ENCODE data around the gene ASCC2. TPM values are rescaled to one million over a fixed set of nuclear protein-coding genes. Genes with fewer than 3 reads are reported as not detected.

Gene ASCC2
- total and polyA plus RNA-seq, 4 donors = 34.6 to 43.7 (median 38.7) TPM

DNA sequence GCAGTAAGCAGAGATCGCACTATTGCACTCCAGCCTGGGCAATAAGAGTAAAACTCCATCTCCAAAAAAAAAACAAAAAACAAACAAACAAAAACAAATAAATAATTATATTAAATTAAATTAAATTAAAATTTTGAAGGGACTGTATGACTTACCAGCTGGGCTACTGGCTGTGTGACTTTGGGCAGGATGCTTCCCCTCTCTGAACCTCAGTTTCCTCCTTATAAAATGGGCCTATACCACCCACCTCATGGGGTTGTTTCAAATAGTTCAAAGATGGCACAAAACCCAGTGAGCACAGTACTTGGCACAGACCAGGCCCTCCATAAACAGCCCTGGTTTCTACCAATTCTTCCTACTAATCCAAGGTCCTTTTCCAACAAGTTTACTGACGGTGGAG is 34.9 kb downstream of the ASCC2 start (continued):
- no peak for TF ChIP-seq NR2F2 (IDR thresholded peaks at IDR 0.05)
- TF ChIP-seq, protein P1, sequence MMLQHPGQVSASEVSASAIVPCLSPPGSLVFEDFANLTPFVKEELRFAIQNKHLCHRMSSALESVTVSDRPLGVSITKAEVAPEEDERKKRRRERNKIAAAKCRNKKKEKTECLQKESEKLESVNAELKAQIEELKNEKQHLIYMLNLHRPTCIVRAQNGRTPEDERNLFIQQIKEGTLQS (IDR thresholded peaks at IDR 0.05) = no peak
- TF ChIP-seq, protein P2, sequence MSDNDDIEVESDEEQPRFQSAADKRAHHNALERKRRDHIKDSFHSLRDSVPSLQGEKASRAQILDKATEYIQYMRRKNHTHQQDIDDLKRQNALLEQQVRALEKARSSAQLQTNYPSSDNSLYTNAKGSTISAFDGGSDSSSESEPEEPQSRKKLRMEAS (IDR thresholded peaks at IDR 0.05) = no peak
- TF ChIP-seq FOXA1 (IDR thresholded peaks at IDR 0.05) = no peak
- TF ChIP-seq JUND (IDR thresholded peaks at IDR 0.05) = no peak
- no peak for TF ChIP-seq TAF1 (conservative IDR thresholded peaks at IDR 0.05)

DNA sequence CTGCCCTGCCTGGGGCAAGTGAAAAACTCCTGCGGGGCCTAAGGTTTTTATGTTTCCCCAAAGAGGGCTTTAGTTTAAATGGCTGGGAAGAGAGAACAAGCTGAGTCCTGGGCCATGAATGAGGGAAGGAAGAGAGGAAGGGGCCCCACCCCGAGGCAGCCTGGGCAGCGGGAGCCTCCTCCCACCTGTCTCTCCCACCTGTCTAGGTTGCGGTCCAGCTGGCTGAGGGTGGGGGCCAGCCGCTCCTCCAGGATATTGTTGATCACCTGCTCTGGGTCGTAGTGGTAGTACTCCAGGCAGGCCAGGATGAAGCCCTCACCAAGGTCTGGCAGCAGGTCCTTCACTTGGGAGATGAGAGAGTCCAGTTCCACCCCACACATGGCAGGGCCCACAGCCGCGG is 36.3 kb downstream of the ASCC2 start:
- no peaks in the 10 kb centered on the region for H3K9me3 ChIP-seq (ENCODE audit: control insufficient read depth in 4 of 4, low read length in 3 of 4)
- H3K36me3 ChIP-seq (ENCODE audit: control insufficient read depth in 4 of 4, insufficient read depth in 3 of 4, low read depth in 1 of 4, low read length in 3 of 4) = peaks cover 18 to 51% (median 42%) of the 10 kb centered on the region in 4 donors
- H3K9ac ChIP-seq (ENCODE audit: low read depth in 1 of 2, low read length in 2 of 2) = no peak overlapping the region
- H3K4me1 ChIP-seq (ENCODE audit: control insufficient read depth in 4 of 4, insufficient read depth in 4 of 4, low read length in 3 of 4) = peaks cover 9 to 31% (median 20%) of the 10 kb centered on the region in 4 donors
- no peaks in the 10 kb centered on the region for H3K27me3 ChIP-seq (ENCODE audit: control insufficient read depth in 4 of 4, insufficient read depth in 4 of 4, low read length in 3 of 4)
- TF ChIP-seq SP1 (IDR thresholded peaks at IDR 0.05) (no peak), NR2F2 (IDR thresholded peaks at IDR 0.05) (no peak), FOXA1 (IDR thresholded peaks at IDR 0.05) (no peak), YY1 (IDR thresholded peaks at IDR 0.05) (no peak), RAD21 (IDR thresholded peaks at IDR 0.05) (no peak), FOXA2 (IDR thresholded peaks at IDR 0.05) (no peak), EGR1 (IDR thresholded peaks at IDR 0.05; ENCODE audit: low read depth in 2 of 2) (no peak)
- TF ChIP-seq, protein P2 (IDR thresholded peaks at IDR 0.05) = no peak
- TF ChIP-seq, protein P3, sequence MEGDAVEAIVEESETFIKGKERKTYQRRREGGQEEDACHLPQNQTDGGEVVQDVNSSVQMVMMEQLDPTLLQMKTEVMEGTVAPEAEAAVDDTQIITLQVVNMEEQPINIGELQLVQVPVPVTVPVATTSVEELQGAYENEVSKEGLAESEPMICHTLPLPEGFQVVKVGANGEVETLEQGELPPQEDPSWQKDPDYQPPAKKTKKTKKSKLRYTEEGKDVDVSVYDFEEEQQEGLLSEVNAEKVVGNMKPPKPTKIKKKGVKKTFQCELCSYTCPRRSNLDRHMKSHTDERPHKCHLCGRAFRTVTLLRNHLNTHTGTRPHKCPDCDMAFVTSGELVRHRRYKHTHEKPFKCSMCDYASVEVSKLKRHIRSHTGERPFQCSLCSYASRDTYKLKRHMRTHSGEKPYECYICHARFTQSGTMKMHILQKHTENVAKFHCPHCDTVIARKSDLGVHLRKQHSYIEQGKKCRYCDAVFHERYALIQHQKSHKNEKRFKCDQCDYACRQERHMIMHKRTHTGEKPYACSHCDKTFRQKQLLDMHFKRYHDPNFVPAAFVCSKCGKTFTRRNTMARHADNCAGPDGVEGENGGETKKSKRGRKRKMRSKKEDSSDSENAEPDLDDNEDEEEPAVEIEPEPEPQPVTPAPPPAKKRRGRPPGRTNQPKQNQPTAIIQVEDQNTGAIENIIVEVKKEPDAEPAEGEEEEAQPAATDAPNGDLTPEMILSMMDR (IDR thresholded peaks at IDR 0.05; ENCODE audit: low read depth, low read length, missing input control) = no peak
- TF ChIP-seq, protein P4, sequence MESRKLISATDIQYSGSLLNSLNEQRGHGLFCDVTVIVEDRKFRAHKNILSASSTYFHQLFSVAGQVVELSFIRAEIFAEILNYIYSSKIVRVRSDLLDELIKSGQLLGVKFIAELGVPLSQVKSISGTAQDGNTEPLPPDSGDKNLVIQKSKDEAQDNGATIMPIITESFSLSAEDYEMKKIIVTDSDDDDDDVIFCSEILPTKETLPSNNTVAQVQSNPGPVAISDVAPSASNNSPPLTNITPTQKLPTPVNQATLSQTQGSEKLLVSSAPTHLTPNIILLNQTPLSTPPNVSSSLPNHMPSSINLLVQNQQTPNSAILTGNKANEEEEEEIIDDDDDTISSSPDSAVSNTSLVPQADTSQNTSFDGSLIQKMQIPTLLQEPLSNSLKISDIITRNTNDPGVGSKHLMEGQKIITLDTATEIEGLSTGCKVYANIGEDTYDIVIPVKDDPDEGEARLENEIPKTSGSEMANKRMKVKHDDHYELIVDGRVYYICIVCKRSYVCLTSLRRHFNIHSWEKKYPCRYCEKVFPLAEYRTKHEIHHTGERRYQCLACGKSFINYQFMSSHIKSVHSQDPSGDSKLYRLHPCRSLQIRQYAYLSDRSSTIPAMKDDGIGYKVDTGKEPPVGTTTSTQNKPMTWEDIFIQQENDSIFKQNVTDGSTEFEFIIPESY (IDR thresholded peaks at IDR 0.05) = no peak
- no peak overlapping the region for H3K27ac ChIP-seq (ENCODE audit: low read depth in 1 of 2, low read length in 2 of 2)
- H3K4me3 ChIP-seq (ENCODE audit: low read depth in 1 of 3, low read length in 3 of 3) = no peak overlapping the region
- no peak for DNase-seq (ENCODE audit: low spot score)
- 94% methylated on average over 8 of the region's 8 CpGs for WGBS

DNA sequence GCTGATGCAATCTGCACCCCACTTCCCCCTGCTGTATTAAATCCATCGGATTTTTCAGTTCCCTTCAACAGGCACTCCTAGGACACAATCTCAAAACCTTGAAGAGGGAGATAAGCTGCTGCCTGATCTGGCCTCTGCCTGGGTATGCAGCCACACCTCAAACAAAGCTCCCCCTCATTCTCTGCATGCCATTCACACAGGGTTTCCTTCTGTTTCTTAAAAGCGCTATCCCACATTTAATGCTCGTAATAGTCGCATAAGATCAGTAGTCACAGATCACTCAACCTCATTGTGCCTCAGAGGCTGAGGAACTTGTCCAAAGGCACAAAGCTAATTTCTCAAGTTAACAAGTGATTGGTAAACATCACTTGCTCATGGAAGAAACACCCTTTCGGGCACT is 36.9 kb downstream of the ASCC2 start:
- 92% methylated on average over 5 of the region's 5 CpGs for WGBS
- Histone ChIP-seq H3K4me1 (ENCODE audit: control insufficient read depth in 4 of 4, insufficient read depth in 4 of 4, low read length in 3 of 4) (peaks cover 9 to 37% (median 22%) of the 10 kb centered on the region in 4 donors), H3K36me3 (ENCODE audit: control insufficient read depth in 4 of 4, insufficient read depth in 3 of 4, low read depth in 1 of 4, low read length in 3 of 4) (peaks cover 16 to 50% (median 38%) of the 10 kb centered on the region in 4 donors), H3K27ac (ENCODE audit: low read depth in 1 of 2, low read length in 2 of 2) (peak overlapping the region in 1 of 2 donors; percentile 8), H3K9me3 (ENCODE audit: control insufficient read depth in 4 of 4, low read length in 3 of 4) (no peaks in the 10 kb centered on the region), H3K27me3 (ENCODE audit: control insufficient read depth in 4 of 4, insufficient read depth in 4 of 4, low read length in 3 of 4) (no peaks in the 10 kb centered on the region), H3K9ac (ENCODE audit: low read depth in 1 of 2, low read length in 2 of 2) (no peak overlapping the region), H3K4me3 (ENCODE audit: low read depth in 1 of 3, low read length in 3 of 3) (no peak overlapping the region)
- DNase-seq (ENCODE audit: low spot score) = no peak
- no peak for TF ChIP-seq TAF1 (conservative IDR thresholded peaks at IDR 0.05)
- TF ChIP-seq, protein P4 (IDR thresholded peaks at IDR 0.05) = no peak
- TF ChIP-seq, protein P3 (IDR thresholded peaks at IDR 0.05; ENCODE audit: low read depth, low read length, missing input control) = no peak
- TF ChIP-seq JUND (IDR thresholded peaks at IDR 0.05) = no peak
- TF ChIP-seq, protein P5, sequence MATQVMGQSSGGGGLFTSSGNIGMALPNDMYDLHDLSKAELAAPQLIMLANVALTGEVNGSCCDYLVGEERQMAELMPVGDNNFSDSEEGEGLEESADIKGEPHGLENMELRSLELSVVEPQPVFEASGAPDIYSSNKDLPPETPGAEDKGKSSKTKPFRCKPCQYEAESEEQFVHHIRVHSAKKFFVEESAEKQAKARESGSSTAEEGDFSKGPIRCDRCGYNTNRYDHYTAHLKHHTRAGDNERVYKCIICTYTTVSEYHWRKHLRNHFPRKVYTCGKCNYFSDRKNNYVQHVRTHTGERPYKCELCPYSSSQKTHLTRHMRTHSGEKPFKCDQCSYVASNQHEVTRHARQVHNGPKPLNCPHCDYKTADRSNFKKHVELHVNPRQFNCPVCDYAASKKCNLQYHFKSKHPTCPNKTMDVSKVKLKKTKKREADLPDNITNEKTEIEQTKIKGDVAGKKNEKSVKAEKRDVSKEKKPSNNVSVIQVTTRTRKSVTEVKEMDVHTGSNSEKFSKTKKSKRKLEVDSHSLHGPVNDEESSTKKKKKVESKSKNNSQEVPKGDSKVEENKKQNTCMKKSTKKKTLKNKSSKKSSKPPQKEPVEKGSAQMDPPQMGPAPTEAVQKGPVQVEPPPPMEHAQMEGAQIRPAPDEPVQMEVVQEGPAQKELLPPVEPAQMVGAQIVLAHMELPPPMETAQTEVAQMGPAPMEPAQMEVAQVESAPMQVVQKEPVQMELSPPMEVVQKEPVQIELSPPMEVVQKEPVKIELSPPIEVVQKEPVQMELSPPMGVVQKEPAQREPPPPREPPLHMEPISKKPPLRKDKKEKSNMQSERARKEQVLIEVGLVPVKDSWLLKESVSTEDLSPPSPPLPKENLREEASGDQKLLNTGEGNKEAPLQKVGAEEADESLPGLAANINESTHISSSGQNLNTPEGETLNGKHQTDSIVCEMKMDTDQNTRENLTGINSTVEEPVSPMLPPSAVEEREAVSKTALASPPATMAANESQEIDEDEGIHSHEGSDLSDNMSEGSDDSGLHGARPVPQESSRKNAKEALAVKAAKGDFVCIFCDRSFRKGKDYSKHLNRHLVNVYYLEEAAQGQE (IDR thresholded peaks at IDR 0.05) = no peak
- TF ChIP-seq HNF4G (IDR thresholded peaks at IDR 0.05) = no peak
- no peak for TF ChIP-seq HNF4A (conservative IDR thresholded peaks at IDR 0.05)
- TF ChIP-seq, protein P1 (IDR thresholded peaks at IDR 0.05) = no peak
- no peak for TF ChIP-seq FOXA1 (IDR thresholded peaks at IDR 0.05)
